HepG2 (cell line): ENCODE measurements around the gene RPS8. TPM values are rescaled to one million over a fixed set of nuclear protein-coding genes. Genes with fewer than 3 reads are reported as not detected.
"Not testable (repeated sequence)": the region's sequence is repeated elsewhere in the genome, so short reads cannot be mapped to it uniquely, and the experiment has no call there.

Experiments used
- ATAC-seq: fragments of 200-7000 bp; cut with Tn5 transposase; 3 replicates; pipeline ENCODE4 v1.9.1; 2020; ENCODE audit warnings: mild to moderate bottlenecking, moderate library complexity
- BruUV-seq: library from RNA; stranded (reverse); fragments of 400-500 nt; replicated peaks from 2 replicates; lab custom pipeline; 2021; lab: Mats Ljungman, UMichigan
- CTCF ChIA-PET: fragments of 300-600 bp; formaldehyde crosslinking; extraction: SDS; loops from one replicate; lab custom pipeline; 2021; ENCODE audit warnings: low total read pairs, inconsistent platforms, low intra/inter-chr PET ratio; lab: Yijun Ruan, JAX
- POLR2A ChIA-PET: fragments of 350-600 bp; sonication (Branson Sonifier 250); formaldehyde crosslinking; loops from one replicate; lab custom pipeline; 2020; ENCODE audit warnings: antibody characterized with exemption, inconsistent platforms; lab: Yijun Ruan, JAX
- DNase-seq: peaks from one replicate; pipeline ENCODE4 v3.0.0-alpha.2; 2015; ENCODE audit warnings: low spot score
- FAIRE-seq: peaks from 3 replicates; lab custom pipeline; 2011; peaks lifted over from hg19 to GRCh38; lab: Jason Lieb, UNC
- H2AFZ ChIP-seq: one replicate; pipeline ENCODE4 v1.6.1; 2011; ENCODE audit warnings: low read length, inconsistent platforms
- H3K27ac ChIP-seq: fragments of 300-600 bp; 3 replicates; pipeline ENCODE4 v1.8.0; 2011; ENCODE audit warnings: mixed run types, mild to moderate bottlenecking, mixed read lengths, low read length, inconsistent platforms; ENCODE audit not compliant: insufficient read depth; ENCODE audit errors: extremely low read length
- H3K27me3 ChIP-seq, 2 experiments: fragments of 200-600 bp in 1 of 2; 2 replicates in 1 of 2; 3 replicates in 1 of 2; pipeline versions ENCODE4 v1.6.0 to v1.8.0; 2011; ENCODE audit warnings: low read length in 2 of 2, mild to moderate bottlenecking in 2 of 2, moderate library complexity in 2 of 2, inconsistent platforms in 1 of 2; ENCODE audit not compliant: insufficient read depth in 2 of 2, control insufficient read depth in 1 of 2
- H3K36me3 ChIP-seq, 2 experiments: fragments of 200-600 bp in 1 of 2; replicated peaks in 1 of 2; 2 replicates in 1 of 2; 3 replicates in 1 of 2; pipeline versions ENCODE4 v1.5.1 to v1.8.0; 2011; ENCODE audit warnings: low read length in 2 of 2, inconsistent platforms in 1 of 2; ENCODE audit not compliant: insufficient read depth in 2 of 2, control insufficient read depth in 1 of 2
- H3K4me1 ChIP-seq: 2 replicates; pipeline ENCODE4 v1.5.1; 2012; ENCODE audit warnings: low read length, inconsistent platforms; ENCODE audit not compliant: insufficient read depth
- H3K4me2 ChIP-seq: 2 replicates; pipeline ENCODE4 v1.6.0; 2011; ENCODE audit warnings: low read depth, low read length, inconsistent platforms
- H3K4me3 ChIP-seq, 3 experiments: fragments of 200-600 bp in 1 of 3; sonication (generic), shearing (Covaris generic) in 1 of 3; replicated peaks in 1 of 3; 2 replicates each; pipeline ENCODE4 v1.5.1; 2011 to 2016; ENCODE audit warnings: low read length in 3 of 3, inconsistent platforms in 2 of 3, low read depth in 2 of 3, mild to moderate bottlenecking in 2 of 3, control low read depth in 1 of 3, mixed read lengths in 1 of 3; ENCODE audit not compliant: insufficient read depth in 1 of 3
- H3K79me2 ChIP-seq: one replicate; pipeline ENCODE4 v1.6.1; 2011; ENCODE audit warnings: low read length, inconsistent platforms; ENCODE audit not compliant: insufficient read depth
- H3K9ac ChIP-seq: 2 replicates; pipeline ENCODE4 v1.6.0; 2011; ENCODE audit warnings: mild to moderate bottlenecking, low read depth, low read length, inconsistent platforms; ENCODE audit not compliant: insufficient read depth
- H3K9me3 ChIP-seq: 2 replicates; pipeline ENCODE4 v1.5.1; 2012; ENCODE audit warnings: mild to moderate bottlenecking, low read length
- H4K20me1 ChIP-seq: 2 replicates; pipeline ENCODE4 v1.6.0; 2011; ENCODE audit warnings: inconsistent platforms, mild to moderate bottlenecking, low read length, moderate library complexity; ENCODE audit not compliant: insufficient read depth
- RELA ChIP-seq: sonication (generic); formaldehyde crosslinking; IDR thresholded peaks from 2 replicates; pipeline ENCODE4 v1.4.0; 2020; ENCODE audit warnings: missing genetic modification reagents
- ZNF564 ChIP-seq: sonication (generic); formaldehyde crosslinking; IDR thresholded peaks from 2 replicates; pipeline ENCODE4 v1.8.1; 2023; ENCODE audit warnings: mild to moderate bottlenecking, missing genetic modification reagents
- ZNF652 ChIP-seq: IDR thresholded peaks from 2 replicates; pipeline ENCODE4 v1.6.1; 2016; ENCODE audit warnings: low read depth, borderline replicate concordance
- WGBS: methylation state at CpG from one replicate; pipeline ENCODE4 v1.1.6; 2017; ENCODE audit warnings: low lambda C conversion rate; 5-methylcytosine and 5-hydroxymethylcytosine counted together
- in situ Hi-C: cut with HindIII; loops from 2 replicates; pipeline ENCODE4 v1.10.0; 2017; ENCODE audit warnings: low pct_unique_long_range_greater_than_20kb; ENCODE audit not compliant: extremely low pct_ligation_motif_present
- intact Hi-C: fragments of 100-400 bp; cut with micrococcal nuclease; formaldehyde crosslinking; loops from one replicate; pipeline ENCODE4 v1.10.0; 2022; ENCODE audit not compliant: unreplicated experiment
- polyA plus RNA-seq, 8 experiments: library from polyadenylated mRNA; depleted of rRNA in 3 of 8; stranded (reverse) in 7 of 8; unstranded in 1 of 8; fragments of >200 nt; fragmentation: Illumina TruSeq in 4 of 8; extraction: Trizol in 4 of 8; gene quantifications; 2 replicates each; pipeline versions ENCODE4 v1.2.1 to v1.2.3, GENCODE V29; 2011 to 2016; ENCODE audit warnings: low read depth in 4 of 8, missing spikeins in 1 of 8, mixed read lengths in 1 of 8; ENCODE audit not compliant: insufficient read depth in 1 of 8
- total RNA-seq, 5 experiments: library from RNA; depleted of rRNA; stranded (reverse); fragments of >200 nt; fragmentation: Illumina TruSeq; extraction: Trizol; gene quantifications; 2 replicates each; pipeline ENCODE4 v1.2.3, GENCODE V29; 2016; ENCODE audit warnings: low read depth in 1 of 5

RPS8 gene
- total and polyA plus RNA-seq, 2 of the 13 experiments (the other 11 are each of a cell fraction or from before 2014, with no cell fraction given), result 2,628 to 2,822 TPM

GRCh38 chr1:44735992-44736391, 39.3 kb upstream of the RPS8 start:
- no TSS peak for BruUV-seq
- peaks cover 13% of the 10 kb centered on the region for H3K79me2 ChIP-seq
- H3K27ac ChIP-seq, result no peak overlapping the region
- in situ Hi-C loops, result no loop called here
- H3K9me3 ChIP-seq, result no peaks in the 10 kb centered on the region
- DNase-seq (no peak), FAIRE-seq (no peak), ATAC-seq (no peak)
- intact Hi-C loops, result no loop called here
- ChIA-PET CTCF (no interaction called here), POLR2A (interaction anchor here (0.8 to 8.0 kb wide), 3 partner anchors 15 to 73 kb away, joined by 3 to 241 read pairs (median 3); partner anchors contain the start of genes BTBD19 and RPS8)
- H3K36me3 ChIP-seq, result no peaks in the 10 kb centered on the region
- H3K9ac ChIP-seq, result no peak overlapping the region
- H3K27me3 ChIP-seq, result no peaks in the 10 kb centered on the region; a peak in 2 of 5 replicates
- WGBS, result 94% methylated on average over 1 of the region's 1 CpG
- H3K4me3 ChIP-seq, result no peak overlapping the region
- no peak overlapping the region for H2AFZ ChIP-seq
- TF ChIP-seq ZNF564 (peak; percentile 94), RELA (CRISPR knock-in tag) (no peak)
- TF ChIP-seq, all 625 proteins: peak for 1
- Histone ChIP-seq H3K4me2 (no peak overlapping the region), H3K4me1 (peaks cover 51% of the 10 kb centered on the region), H4K20me1 (no peaks in the 10 kb centered on the region)

GRCh38 chr1:44738953-44739306, 36.4 kb upstream of the RPS8 start:
- TSS peak; percentile 100 for BruUV-seq
- intact Hi-C loops, in situ Hi-C loops, FAIRE-seq, DNase-seq, H3K9me3 ChIP-seq, ATAC-seq, H4K20me1 ChIP-seq, H2AFZ ChIP-seq, H3K27me3 ChIP-seq, H3K36me3 ChIP-seq, CTCF ChIA-PET: not testable (repeated sequence)
- Histone ChIP-seq H3K27ac (peak overlapping the region; percentile 70), H3K9ac (peak overlapping the region; percentile 90), H3K4me1 (peaks cover 56% of the 10 kb centered on the region), H3K79me2 (peaks cover 32% of the 10 kb centered on the region), H3K4me3 (peak overlapping the region; percentile 66 to 93 (median 76); a peak in 5 of 6 replicates), H3K4me2 (peak overlapping the region; percentile 73)
- peak; percentile 88; the same call in 1 of the 2 replicates for TF ChIP-seq ZNF652 (CRISPR knock-in tag)
- 21% methylated on average over 1 of the region's 1 CpG for WGBS
- POLR2A ChIA-PET, result interaction anchor here (0.7 to 2.9 kb wide), 2 partner anchors 8 to 36 kb away, joined by 3 to 10 read pairs; partner anchors contain the start of genes RNU5D-1 and RPS8
